GM18868 (cell line): ENCODE measurements around the gene PKHD1.

Experiments used
- ATAC-seq: cut with Tn5 transposase; IDR thresholded peaks from one replicate; pipeline ENCODE4 v1.9.1; 2021; ENCODE audit warnings: mild to moderate bottlenecking, moderate library complexity; ENCODE audit not compliant: unreplicated experiment

The PKHD1 gene

DNA sequence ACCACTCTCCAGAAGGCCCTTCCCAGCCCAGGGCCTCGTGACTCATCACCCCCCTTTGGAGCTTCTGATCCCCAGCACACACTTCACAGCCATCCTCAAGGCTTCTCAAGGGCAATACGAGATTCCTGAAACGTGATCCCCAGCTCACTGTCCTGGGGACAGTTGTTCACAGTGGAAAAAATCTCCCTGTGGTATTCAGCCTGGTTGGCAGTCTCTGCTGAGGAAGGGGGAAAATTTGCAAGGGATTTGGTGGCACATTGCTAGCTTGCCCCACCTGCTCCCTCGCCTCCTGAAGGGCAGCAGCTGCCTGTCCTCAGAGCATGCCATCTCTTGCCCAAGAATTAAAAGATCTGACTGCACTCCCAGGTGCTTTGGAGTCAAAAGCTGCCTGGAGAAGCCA is 20.7 kb upstream of the PKHD1 start:
- no peak for ATAC-seq

DNA sequence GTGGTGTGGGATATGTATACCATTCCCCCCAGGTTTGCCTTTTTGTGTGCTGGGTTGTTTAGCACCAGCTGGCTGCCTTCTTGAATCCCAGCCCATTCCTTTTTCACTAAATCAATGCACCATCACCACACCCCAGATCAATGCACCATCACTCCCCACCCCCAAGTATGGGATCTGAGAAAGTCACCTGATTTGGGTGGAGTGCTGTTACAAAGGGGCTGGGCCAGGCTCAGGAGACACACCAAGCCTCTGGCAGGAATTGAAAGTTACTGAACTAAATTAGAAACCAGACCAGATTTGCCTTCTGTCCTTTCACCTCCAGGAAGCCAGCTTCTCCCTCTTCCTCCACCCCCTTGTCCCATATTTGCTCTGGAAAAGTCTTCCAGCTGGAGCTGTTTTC is 19.6 kb upstream of the PKHD1 start:
- no peak for ATAC-seq

- no peak for ATAC-seq
Observed at GRCh38 chr6:52104979-52105378, 17.6 kb upstream of the PKHD1 start.

GRCh38 chr6:52103623-52104022 is 16.2 kb upstream of the PKHD1 start:
- ATAC-seq = no peak

- no peak for ATAC-seq
Observed at GRCh38 chr6:52102405-52102804, 15.0 kb upstream of the PKHD1 start.

- no peak for ATAC-seq
Observed at GRCh38 chr6:52098721-52099120, 11.3 kb upstream of the PKHD1 start.

DNA sequence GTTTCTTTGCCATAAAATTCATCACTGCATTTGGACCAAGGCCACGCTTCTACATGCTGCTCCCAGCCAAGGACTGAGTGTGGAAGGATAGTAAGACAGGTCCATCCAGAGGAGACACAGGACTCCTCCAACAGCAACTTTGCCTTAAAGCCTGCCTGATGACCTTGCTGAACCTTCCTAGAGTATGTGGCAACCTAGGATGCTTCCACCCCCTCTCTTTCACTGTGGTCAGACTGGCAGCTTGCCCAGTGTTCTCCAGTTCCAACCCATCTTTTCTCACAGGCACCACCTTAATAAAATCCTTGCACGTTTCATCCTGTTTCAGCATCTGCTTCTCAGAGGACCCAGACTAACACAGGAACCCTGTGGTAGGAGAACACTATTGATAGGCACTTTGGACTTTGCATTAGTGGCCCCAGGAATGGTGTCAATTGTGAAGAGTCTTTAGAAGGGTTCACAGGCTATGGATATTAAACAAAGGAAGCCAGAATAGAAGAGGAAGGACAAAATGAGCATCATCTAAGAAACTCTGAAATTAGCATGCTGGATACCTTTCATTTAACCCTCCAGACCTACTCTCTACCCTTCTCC is 2.4 kb upstream of the PKHD1 start:
- no peak for ATAC-seq

DNA sequence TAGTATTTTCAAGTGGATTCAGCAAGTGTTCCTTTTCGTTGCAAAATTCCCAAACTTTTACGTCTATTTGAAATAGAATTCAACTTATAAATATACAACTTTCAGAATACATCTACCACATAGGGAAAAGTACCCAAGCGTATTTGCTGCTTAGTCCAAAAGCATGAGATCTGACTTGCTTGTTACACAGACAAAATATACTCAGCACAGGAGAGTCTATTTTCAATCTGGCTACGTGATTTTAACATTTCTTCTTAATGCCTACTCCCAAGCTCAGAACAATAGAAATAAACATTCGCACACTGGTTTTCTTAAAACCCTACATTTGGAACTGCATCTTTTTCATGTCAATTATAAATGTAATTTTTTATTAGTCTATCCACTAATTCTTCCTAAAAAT is 672 bp downstream of the PKHD1 start:
- no peak for ATAC-seq

DNA sequence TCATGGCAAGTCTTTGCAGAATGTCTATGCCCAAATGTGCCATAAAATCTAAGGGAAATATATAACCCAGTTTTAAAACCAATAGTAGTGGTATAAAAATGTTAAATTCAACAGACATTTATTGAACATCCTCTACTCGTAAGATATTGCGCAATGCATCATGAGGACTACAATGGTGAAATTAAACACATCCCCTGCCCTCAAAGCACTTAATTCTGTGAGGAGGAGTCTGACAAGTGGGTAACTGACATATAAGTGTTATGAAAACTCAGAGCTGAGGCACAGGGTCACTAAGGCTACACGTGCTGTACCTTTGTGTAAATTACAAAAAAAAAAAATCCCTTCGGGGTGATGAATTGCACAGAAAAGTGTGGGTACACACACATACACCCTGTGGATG is 6.2 kb downstream of the PKHD1 start:
- no peak for ATAC-seq

- ATAC-seq = no peak
Observed at GRCh38 chr6:52077961-52078625, 9.3 kb downstream of the PKHD1 start.

DNA sequence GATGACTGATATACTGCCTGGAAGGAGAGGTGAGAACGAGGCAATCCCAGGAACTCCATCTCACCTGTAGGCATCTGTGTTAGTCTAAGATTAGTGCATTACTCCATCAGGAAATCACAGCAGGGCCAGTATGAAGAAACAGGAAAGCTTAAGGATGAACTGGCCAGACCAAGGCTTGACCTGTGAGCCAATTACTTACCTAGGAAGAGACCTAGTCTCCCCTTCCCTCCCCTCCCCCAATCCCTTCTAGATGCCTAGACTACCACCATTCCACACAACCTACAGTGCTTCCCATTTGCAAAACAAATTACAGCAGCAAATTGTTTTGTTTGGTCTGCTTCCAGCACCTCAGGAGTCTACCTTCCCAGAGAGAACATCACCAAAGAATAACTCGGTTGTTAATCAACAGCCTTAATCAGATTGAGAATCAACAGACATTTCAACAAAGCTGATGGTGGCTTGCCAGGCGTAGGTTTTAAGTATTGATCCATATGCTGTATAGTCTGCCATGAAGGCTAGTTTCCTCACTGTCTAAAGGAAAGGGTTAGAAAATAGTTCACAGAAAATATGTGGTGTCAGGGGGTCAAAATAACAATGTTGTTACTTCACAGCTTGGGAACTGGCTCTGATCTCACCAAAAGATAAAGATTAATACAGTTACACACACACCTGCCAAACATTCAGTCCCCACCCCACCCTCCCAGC is 10.1 kb downstream of the PKHD1 start:
- ATAC-seq = no peak

GRCh38 chr6:52076791-52077179 is 10.6 kb downstream of the PKHD1 start:
- no peak for ATAC-seq

DNA sequence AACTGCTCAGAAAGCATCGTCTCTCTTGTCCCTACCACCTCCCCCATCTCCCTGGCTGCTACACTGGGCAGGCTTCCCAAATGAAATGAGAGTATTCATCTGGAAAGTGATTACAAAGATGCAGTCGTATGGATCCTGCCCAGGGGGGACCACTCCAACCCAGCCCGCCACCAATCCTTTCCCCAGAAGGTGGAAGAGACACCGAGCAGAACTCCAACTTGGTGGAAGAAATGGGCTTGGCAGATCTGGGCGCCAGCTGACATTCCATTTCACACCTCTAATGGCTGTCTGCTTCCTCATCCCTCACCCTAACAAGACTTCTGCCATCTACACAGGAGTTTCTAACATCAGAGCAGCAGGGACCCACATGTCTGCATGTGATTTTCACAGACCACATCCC is 12.7 kb downstream of the PKHD1 start:
- ATAC-seq = no peak

DNA sequence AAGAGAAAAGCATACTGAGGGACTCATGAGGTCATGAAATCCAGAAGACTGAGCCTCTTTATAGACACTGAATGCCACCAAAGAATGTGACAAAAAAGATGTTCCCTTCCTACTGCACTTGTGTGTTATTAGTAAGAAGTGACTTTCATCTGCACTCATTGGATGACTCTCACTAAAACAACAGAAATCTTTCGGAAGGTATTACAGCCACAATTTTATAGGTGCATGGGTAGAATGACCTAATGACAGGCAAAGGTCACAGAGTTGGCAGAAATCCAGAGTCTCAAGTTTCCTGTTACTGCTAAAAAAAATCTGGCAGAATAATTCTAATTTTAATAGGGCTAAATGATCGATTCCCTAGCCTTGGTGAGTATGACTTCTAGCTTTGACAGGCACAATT is 13.3 kb downstream of the PKHD1 start:
- no peak for ATAC-seq

DNA sequence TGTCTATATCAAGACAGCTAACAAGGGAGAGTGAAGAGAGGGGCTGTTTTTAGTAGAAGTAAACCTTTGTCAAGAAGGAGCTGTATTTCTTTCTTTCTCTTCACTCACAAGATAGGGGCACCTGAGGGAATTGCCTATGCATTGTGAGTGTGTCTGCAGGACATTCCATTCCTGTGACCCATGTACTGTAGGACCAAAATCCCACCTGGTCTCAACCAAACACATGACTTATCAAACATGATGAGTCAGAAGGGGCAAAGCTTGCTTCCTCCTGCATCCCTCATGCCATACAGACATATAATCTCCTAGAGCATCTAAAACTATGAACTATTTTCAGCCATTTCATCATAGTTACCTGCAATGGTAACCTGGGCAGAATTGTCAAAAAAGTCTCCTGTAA is 21.8 kb downstream of the PKHD1 start:
- no peak for ATAC-seq

GRCh38 chr6:52063584-52064344 is 23.6 kb downstream of the PKHD1 start:
- peak; percentile 98 for ATAC-seq

DNA sequence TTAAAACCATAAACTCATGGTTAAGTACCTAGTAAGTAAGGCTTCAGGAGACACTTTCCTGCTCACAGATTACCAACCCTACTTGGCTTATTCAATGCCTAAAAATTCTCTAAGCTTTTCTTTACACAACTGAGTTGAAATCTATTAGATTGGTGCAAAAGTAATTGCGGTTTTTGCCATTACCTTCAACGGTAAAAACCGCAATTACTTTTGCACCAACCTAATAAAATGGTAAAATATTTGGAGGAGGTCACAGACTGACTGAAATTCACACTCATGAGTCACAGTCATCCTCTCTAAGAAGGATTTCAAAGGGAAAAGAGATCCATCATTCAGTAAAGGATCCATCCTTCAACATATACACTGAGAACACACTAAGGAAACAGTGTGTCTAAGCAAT is 25.9 kb downstream of the PKHD1 start:
- ATAC-seq = no peak

DNA sequence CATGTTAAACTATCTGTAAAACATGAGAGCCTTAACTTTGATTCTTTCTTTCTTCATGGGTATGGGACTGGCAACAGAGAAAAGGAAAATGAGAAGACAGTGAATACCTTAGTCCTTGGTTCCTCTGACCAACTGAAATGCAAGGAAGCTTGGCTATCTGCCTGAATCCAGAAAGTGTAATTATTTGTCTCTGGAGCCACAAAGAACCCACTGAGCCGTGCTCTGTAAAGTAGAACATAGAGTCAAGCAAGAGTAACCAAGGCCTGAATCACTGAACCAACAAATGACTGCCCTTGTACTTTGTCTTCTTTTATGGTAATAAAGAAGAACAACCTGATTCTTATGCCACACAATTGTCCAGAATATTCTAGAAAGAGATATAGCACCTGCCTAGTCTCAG is 27.6 kb downstream of the PKHD1 start:
- no peak for ATAC-seq

- ATAC-seq = no peak
Observed at GRCh38 chr6:52055451-52055850, 32.0 kb downstream of the PKHD1 start.

DNA sequence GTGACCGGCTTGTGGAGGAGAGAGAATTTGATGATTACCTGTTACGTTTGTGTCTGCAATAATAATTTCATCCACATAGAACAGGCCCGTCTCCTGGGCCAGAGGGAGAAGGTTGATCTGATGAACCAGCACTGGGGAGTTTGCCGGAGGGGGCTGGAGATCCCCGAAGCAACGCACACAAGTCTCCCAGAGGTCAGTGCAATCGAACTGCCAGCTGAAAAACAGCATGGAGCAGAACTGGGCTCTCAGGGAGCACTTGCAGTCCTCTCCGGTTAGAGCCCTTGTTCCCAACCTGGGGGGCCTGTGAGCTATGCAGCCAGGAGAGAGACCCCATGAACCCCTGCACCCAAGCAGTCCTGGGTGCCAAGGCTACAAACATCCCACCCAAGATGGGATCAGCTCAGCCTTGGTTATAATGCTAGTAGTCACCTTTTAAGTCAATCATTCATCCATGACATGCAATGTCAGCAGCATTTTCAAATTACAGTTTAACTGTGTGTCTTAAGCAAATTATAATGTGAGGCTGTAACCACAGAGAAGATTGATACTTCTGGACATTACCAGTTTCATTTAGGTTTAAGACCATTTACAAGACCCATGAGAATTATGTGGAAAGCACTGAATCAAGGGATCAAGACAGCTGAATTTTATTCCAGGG is 34.2 kb downstream of the PKHD1 start:
- no peak for ATAC-seq

- ATAC-seq = no peak
Observed at GRCh38 chr6:52050051-52050405, 37.4 kb downstream of the PKHD1 start.
